Stomach (tissue), 9 donors: ENCODE results near the gene ITGA2. TPM values are rescaled to one million over a fixed set of nuclear protein-coding genes. Genes with fewer than 3 reads are reported as not detected.

Experiments
- DNase-seq, 2 donors: peaks; one replicate each; pipeline versions ENCODE4 v3.0.0 to v3.0.0-alpha.2; 2013 to 2019
- H3K27ac ChIP-seq, 5 donors: fragments of 200-600 bp in 4 of 5; sonication (generic) in 4 of 5; one replicate each; pipeline ENCODE4 v1.5.1; 2013 to 2019; ENCODE audit warnings: mild to moderate bottlenecking in 1 of 5, moderate library complexity in 1 of 5
- H3K27me3 ChIP-seq, 3 donors: fragments of 200-600 bp; sonication (generic); one replicate each; pipeline ENCODE4 v1.5.1; 2017 to 2019; ENCODE audit warnings: mixed run types in 1 of 3
- H3K36me3 ChIP-seq, 4 donors: fragments of 200-600 bp; sonication (generic); 1 replicate in 3 of 4; 2 replicates in 1 of 4; pipeline ENCODE4 v1.5.1; 2016 to 2019
- H3K4me1 ChIP-seq, 4 donors: fragments of 200-600 bp; sonication (generic); one replicate each; pipeline ENCODE4 v1.5.1; 2016 to 2019
- H3K4me3 ChIP-seq, 4 donors: fragments of 200-600 bp; sonication (generic) in 3 of 4; one replicate each; pipeline ENCODE4 v1.5.1; 2016 to 2019; ENCODE audit warnings: mild to moderate bottlenecking in 1 of 4
- H3K9me3 ChIP-seq, 4 donors: fragments of 200-600 bp; sonication (generic); one replicate each; pipeline ENCODE4 v1.5.1; 2016 to 2019
- CTCF ChIP-seq, 7 experiments: fragments of 450-650 bp in 4 of 7; fragments of 200-600 bp in 3 of 7; sonication (generic) in 3 of 7; IDR thresholded peaks; one replicate each; pipeline ENCODE4 v1.5.1; 2016 to 2019; ENCODE audit warnings: antibody characterized with exemption in 7 of 7, control low read depth in 2 of 7, mild to moderate bottlenecking in 1 of 7
- EP300 ChIP-seq: sonication (generic); formaldehyde crosslinking; IDR thresholded peaks from one replicate; pipeline ENCODE4 v1.6.1; 2017; ENCODE audit warnings: antibody characterized with exemption
- POLR2A ChIP-seq, 4 donors: fragments of 450-650 bp; IDR thresholded peaks; one replicate each; pipeline ENCODE4 v1.6.1; 2016; ENCODE audit warnings: antibody characterized with exemption in 4 of 4, control low read depth in 2 of 4, mild to moderate bottlenecking in 1 of 4, moderate library complexity in 1 of 4
- POLR2AphosphoS5 ChIP-seq, 3 donors: sonication (generic); formaldehyde crosslinking; IDR thresholded peaks; one replicate each; pipeline ENCODE4 v1.6.1; 2016; ENCODE audit warnings: antibody characterized with exemption in 3 of 3
- WGBS, 5 donors: extraction: QIAGEN DNeasy Blood & Tissue Kit in 3 of 5; methylation state at CpG; one replicate each; pipeline versions ENCODE4 v1.1.5 to v1.1.7; 2013 to 2018; 5-methylcytosine and 5-hydroxymethylcytosine counted together
- intact Hi-C: fragments of 100-400 bp; cut with DNase I; formaldehyde crosslinking; loops from one replicate; pipeline ENCODE4 v1.15.1; 2023; ENCODE audit warnings: low total_unique reads
- polyA plus RNA-seq, 3 donors: library from polyadenylated mRNA; stranded (reverse); fragments of 200-250 nt; gene quantifications; one replicate each; pipeline ENCODE4 v1.2.3, GENCODE V29; 2013
- total RNA-seq, 5 donors: library from RNA; depleted of rRNA; stranded (reverse); fragments of >200 nt; gene quantifications; one replicate each; pipeline versions ENCODE4 v1.1.0 to v1.2.3, GENCODE V29; 2014 to 2016
- donor health status: healthy with polysubstance abuse.
- donor health status: Bipolar disorder and iron deficiency.
- donor health status: healthy.

Gene ITGA2
- total and polyA plus RNA-seq, 8 donors, result 0.58 to 8.3 (median 3.3) TPM

DNA sequence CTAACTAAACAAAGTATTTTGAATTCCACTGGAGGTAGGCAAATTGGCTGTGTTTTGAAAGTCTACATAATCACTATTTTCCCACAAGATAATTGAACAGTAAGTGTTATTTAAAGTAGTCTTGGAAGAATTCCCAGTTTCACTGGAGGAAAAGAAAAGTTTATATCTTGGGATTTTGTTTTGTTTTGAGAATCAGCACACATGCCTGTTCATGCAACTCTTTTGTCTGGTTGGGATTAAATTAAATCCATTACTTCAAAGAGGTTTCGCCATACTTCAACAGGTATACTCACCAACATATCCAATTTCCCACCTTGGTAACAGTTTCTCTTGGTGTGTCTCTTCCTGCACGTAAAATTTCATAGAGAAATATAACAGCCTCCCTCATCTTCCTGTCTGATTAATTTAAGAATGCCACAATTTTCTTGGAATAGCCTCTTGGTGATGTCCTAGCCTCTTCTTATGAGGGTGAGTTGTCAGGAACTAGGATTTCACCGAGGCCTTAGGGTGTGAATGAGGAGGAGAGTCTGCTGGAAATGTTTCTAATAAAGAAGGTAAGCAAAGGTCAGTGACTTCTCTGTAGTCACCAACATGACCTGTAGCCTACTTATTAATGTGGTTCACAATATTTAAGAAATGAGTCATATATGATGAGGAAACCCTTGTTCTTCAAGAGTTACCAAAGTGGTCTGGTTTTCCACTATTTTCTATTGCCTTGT, 48.1 kb downstream of the ITGA2 start:
- WGBS, 5 donors, result 19 to 43% (median 34%) methylated on average over 3 of the region's 3 CpGs
- TF ChIP-seq POLR2AphosphoS5 (IDR thresholded peaks at IDR 0.05) (peak in 1 of 3 donors; percentile 2), CTCF (IDR thresholded peaks at IDR 0.05) (no peak), POLR2A (IDR thresholded peaks at IDR 0.05) (no peak)
- Histone ChIP-seq H3K9me3 (no peaks in the 10 kb centered on the region), H3K36me3 (no peaks in the 10 kb centered on the region), H3K4me3 (no peak overlapping the region), H3K27me3 (no peaks in the 10 kb centered on the region), H3K4me1 (peaks cover 14 to 38% (median 29%) of the 10 kb centered on the region in 4 donors), H3K27ac (peak overlapping the region in 3 of 5 donors; percentile 21 to 63 (median 36))
- intact Hi-C loops, result no loop called here
- no peak for DNase-seq

GRCh38 chr5:53038196-53038847, 49.2 kb downstream of the ITGA2 start:
- Histone ChIP-seq H3K27ac (peak overlapping the region in 2 of 5 donors; percentile 36 to 63), H3K4me3 (no peak overlapping the region), H3K27me3 (no peaks in the 10 kb centered on the region), H3K9me3 (no peaks in the 10 kb centered on the region), H3K4me1 (peaks cover 6 to 33% (median 23%) of the 10 kb centered on the region in 4 donors), H3K36me3 (no peaks in the 10 kb centered on the region)
- 47 to 77% (median 71%) methylated on average over 5 of the region's 5 CpGs for WGBS, 5 donors
- intact Hi-C loops, result no loop called here
- no peak for DNase-seq
- TF ChIP-seq POLR2A (IDR thresholded peaks at IDR 0.05) (no peak), EP300 (no peak), CTCF (IDR thresholded peaks at IDR 0.05) (no peak), POLR2AphosphoS5 (IDR thresholded peaks at IDR 0.05) (no peak)

- Histone ChIP-seq H3K27ac (no peak overlapping the region), H3K4me1 (peaks cover 6 to 33% (median 23%) of the 10 kb centered on the region in 4 donors), H3K9me3 (no peaks in the 10 kb centered on the region), H3K4me3 (no peak overlapping the region), H3K36me3 (no peaks in the 10 kb centered on the region), H3K27me3 (no peaks in the 10 kb centered on the region)
- TF ChIP-seq CTCF (IDR thresholded peaks at IDR 0.05), result no peak
- TF ChIP-seq POLR2AphosphoS5 (IDR thresholded peaks at IDR 0.05), result no peak
- no peak for TF ChIP-seq EP300
- TF ChIP-seq POLR2A (IDR thresholded peaks at IDR 0.05), result no peak
- intact Hi-C loops, result no loop called here
- no peak for DNase-seq
- 73 to 83% (median 77%) methylated on average over 3 of the region's 3 CpGs for WGBS, 5 donors
These were observed 50.7 kb downstream of the ITGA2 start for GRCh38 chr5:53039855-53040254.

DNA sequence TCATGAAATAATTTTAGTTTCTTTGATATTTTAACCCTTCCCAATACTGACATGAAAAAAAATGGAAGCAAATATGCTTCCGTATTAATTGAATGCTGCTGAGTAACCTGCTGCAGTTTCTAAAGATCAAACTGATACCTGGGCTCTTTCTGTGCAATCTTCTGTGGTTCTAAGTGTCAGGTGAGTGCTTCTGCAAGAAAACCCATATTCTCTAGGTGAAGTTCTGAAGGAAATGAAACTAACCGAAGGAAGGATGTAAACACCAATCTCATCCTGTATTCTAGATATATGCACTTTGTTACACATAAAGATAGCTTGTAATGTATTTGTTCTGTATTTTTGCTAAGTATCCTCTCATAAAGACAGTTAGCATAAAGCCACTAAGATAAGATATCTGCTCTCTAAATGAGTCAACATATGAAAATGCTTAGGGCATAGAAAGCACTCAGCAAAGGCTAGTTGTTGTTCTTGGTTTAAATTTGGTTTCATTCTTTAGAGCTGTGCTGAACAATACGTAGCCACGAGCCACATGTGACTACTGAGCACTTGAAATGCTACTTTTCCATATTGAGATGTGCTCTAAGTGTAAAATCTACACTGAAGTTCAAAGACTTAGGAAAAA, 52.0 kb downstream of the ITGA2 start:
- TF ChIP-seq EP300 (no peak), POLR2AphosphoS5 (IDR thresholded peaks at IDR 0.05) (no peak), CTCF (IDR thresholded peaks at IDR 0.05) (no peak), POLR2A (IDR thresholded peaks at IDR 0.05) (no peak)
- Histone ChIP-seq H3K36me3 (no peaks in the 10 kb centered on the region), H3K27ac (no peak overlapping the region), H3K4me3 (no peak overlapping the region), H3K4me1 (peaks cover 6 to 33% (median 23%) of the 10 kb centered on the region in 4 donors), H3K27me3 (no peaks in the 10 kb centered on the region), H3K9me3 (no peaks in the 10 kb centered on the region)
- intact Hi-C loops, result no loop called here
- no peak for DNase-seq
- 16 to 40% (median 25%) methylated on average over 4 of the region's 4 CpGs for WGBS, 5 donors
